Astrocyte of the cerebellum (primary cell): ENCODE results near the gene CYSRT1.

Experiments used
- DNase-seq: peaks from one replicate; pipeline ENCODE4 v3.0.0-alpha.2; 2011; ENCODE audit warnings: low read depth
- H3K4me3 ChIP-seq: 2 replicates; pipeline ENCODE4 v1.5.1; 2011; ENCODE audit warnings: mild to moderate bottlenecking, low read depth, low read length, moderate library complexity
- in situ Hi-C: cut with HindIII; loops from 2 replicates; pipeline ENCODE4 v1.10.0; 2017; ENCODE audit warnings: low sequenced_read_pairs
- TF ChIP-seq, protein P1 (sequence below): IDR thresholded peaks from 2 replicates; pipeline ENCODE4 v1.5.1; 2012; ENCODE audit warnings: low read length, low read depth, moderate library complexity, mild to moderate bottlenecking; ENCODE audit errors: missing control alignments

Gene CYSRT1

GRCh38 chr9:137211532-137211931 lies 13.4 kb upstream of the CYSRT1 start:
- no peak overlapping the region for H3K4me3 ChIP-seq
- DNase-seq, result no peak
- TF ChIP-seq, protein P1, sequence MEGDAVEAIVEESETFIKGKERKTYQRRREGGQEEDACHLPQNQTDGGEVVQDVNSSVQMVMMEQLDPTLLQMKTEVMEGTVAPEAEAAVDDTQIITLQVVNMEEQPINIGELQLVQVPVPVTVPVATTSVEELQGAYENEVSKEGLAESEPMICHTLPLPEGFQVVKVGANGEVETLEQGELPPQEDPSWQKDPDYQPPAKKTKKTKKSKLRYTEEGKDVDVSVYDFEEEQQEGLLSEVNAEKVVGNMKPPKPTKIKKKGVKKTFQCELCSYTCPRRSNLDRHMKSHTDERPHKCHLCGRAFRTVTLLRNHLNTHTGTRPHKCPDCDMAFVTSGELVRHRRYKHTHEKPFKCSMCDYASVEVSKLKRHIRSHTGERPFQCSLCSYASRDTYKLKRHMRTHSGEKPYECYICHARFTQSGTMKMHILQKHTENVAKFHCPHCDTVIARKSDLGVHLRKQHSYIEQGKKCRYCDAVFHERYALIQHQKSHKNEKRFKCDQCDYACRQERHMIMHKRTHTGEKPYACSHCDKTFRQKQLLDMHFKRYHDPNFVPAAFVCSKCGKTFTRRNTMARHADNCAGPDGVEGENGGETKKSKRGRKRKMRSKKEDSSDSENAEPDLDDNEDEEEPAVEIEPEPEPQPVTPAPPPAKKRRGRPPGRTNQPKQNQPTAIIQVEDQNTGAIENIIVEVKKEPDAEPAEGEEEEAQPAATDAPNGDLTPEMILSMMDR, result no peak
- in situ Hi-C loops, result no loop called here

GRCh38 chr9:137212520-137212919 lies 12.5 kb upstream of the CYSRT1 start:
- H3K4me3 ChIP-seq, result no peak overlapping the region
- TF ChIP-seq, protein P1, result no peak
- DNase-seq, result no peak
- in situ Hi-C loops, result no loop called here

- in situ Hi-C loops, result no loop called here
- DNase-seq, result no peak
- H3K4me3 ChIP-seq, result no peak overlapping the region
- TF ChIP-seq, protein P1, result no peak
Observed at GRCh38 chr9:137213160-137214060, 11.6 kb upstream of the CYSRT1 start.

GRCh38 chr9:137214620-137215019 lies 10.4 kb upstream of the CYSRT1 start:
- H3K4me3 ChIP-seq, result no peak overlapping the region
- DNase-seq, result no peak
- in situ Hi-C loops, result no loop called here
- TF ChIP-seq, protein P1, result no peak

DNA sequence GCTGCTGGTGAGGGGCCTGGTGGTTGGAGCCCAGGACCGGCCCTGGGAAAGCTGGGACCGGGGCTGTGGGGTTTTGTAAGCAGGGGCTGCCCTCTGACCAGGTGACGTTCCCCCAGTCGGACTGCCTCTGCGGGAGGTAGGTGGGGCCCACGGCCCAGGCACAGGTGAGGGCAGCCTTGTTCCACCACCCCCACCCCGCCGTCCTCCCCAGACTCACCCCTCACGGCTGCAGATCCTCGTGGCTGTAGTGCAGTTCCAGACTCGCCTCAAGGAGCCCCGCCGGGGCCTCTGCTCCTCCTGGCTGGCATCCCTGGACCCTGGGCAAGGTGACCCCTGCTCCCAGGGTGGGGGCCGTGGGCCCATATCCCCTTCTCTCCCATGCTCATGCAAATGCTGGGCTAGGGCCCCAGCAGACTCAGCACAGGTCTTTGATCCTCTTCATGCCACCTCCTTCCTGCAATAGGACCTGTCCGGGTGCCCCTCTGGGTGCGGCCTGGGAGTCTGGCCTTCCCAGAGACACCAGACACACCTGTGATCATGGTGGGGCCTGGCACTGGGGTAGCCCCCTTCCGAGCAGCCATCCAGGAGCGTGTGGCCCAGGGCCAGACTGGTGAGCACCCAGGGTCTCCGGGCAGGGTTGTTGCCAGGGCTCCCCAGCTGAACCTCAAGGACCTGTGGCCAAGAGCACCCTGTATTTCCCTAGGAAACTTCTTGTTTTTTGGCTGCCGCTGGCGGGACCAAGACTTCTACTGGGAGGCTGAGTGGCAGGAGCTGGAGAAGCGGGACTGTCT lies 9.6 kb upstream of the CYSRT1 start:
- H3K4me3 ChIP-seq, result no peak overlapping the region
- DNase-seq, result no peak
- in situ Hi-C loops, result no loop called here
- TF ChIP-seq, protein P1, result no peak

GRCh38 chr9:137216188-137216965 lies 8.6 kb upstream of the CYSRT1 start:
- in situ Hi-C loops, result no loop called here
- no peak for DNase-seq
- TF ChIP-seq, protein P1, result no peak
- no peak overlapping the region for H3K4me3 ChIP-seq
